Dendritic cell treated with granulocyte-macrophage colony-stimulating factor and Interleukin-4, amounts not matched to agents 40 ng/mL and 50 ng/mL, for 4 days (primary cell): ENCODE results near the gene DENND5B.
"Not testable (repeated sequence)": the region's sequence is repeated elsewhere in the genome, so short reads cannot be mapped to it uniquely, and the experiment has no call there.

Source experiments
- H3K27ac Mint-ChIP-seq: one replicate; pipeline ENCODE4 v1.8.0; 2022; ENCODE audit warnings: mild to moderate bottlenecking, mixed read lengths
- H3K27me3 Mint-ChIP-seq: one replicate; pipeline ENCODE4 v1.8.0; 2022; ENCODE audit warnings: mild to moderate bottlenecking, mixed read lengths
- H3K36me3 Mint-ChIP-seq: one replicate; pipeline ENCODE4 v1.8.0; 2022; ENCODE audit warnings: low read depth, mixed read lengths
- H3K4me1 Mint-ChIP-seq: one replicate; pipeline ENCODE4 v1.8.0; 2022; ENCODE audit warnings: low read depth, mixed read lengths
- H3K4me3 Mint-ChIP-seq: one replicate; pipeline ENCODE4 v1.8.0; 2022; ENCODE audit warnings: mild to moderate bottlenecking, moderate library complexity, mixed read lengths
- H3K9me3 Mint-ChIP-seq: one replicate; pipeline ENCODE4 v1.8.0; 2022; ENCODE audit warnings: mixed read lengths
- intact Hi-C: fragments of 100-400 bp; cut with micrococcal nuclease; formaldehyde crosslinking; loops from one replicate; pipeline ENCODE4 v1.15.0; 2022

DENND5B gene

GRCh38 chr12:31407562-31407961 is 183.4 kb downstream of the DENND5B start:
- no peaks in the 10 kb centered on the region for H3K27me3 Mint-ChIP-seq
- no peak overlapping the region for H3K4me3 Mint-ChIP-seq
- H3K4me1 Mint-ChIP-seq = no peaks in the 10 kb centered on the region
- H3K36me3 Mint-ChIP-seq = no peaks in the 10 kb centered on the region
- intact Hi-C loops = no loop called here
- H3K9me3 Mint-ChIP-seq = no peaks in the 10 kb centered on the region
- H3K27ac Mint-ChIP-seq = no peak overlapping the region

- Mint-ChIP-seq H3K4me1 (no peaks in the 10 kb centered on the region), H3K4me3 (no peak overlapping the region), H3K9me3 (no peaks in the 10 kb centered on the region), H3K27me3 (no peaks in the 10 kb centered on the region), H3K27ac (no peak overlapping the region), H3K36me3 (no peaks in the 10 kb centered on the region)
- intact Hi-C loops = no loop called here
These were observed 184.6 kb downstream of the DENND5B start for GRCh38 chr12:31406345-31406744.

GRCh38 chr12:31405021-31405420 is 185.9 kb downstream of the DENND5B start:
- Mint-ChIP-seq H3K27ac (no peak overlapping the region), H3K4me3 (no peak overlapping the region), H3K36me3 (no peaks in the 10 kb centered on the region), H3K4me1 (no peaks in the 10 kb centered on the region), H3K27me3 (no peaks in the 10 kb centered on the region), H3K9me3 (no peaks in the 10 kb centered on the region)
- intact Hi-C loops = no loop called here

- intact Hi-C loops = loop anchor here (1.0 to 5.0 kb wide), 2 partner anchors 233 to 904 kb away; no protein-coding TSS in a partner anchor
- not testable (repeated sequence) for H3K27ac Mint-ChIP-seq, H3K9me3 Mint-ChIP-seq, H3K4me1 Mint-ChIP-seq, H3K27me3 Mint-ChIP-seq, H3K36me3 Mint-ChIP-seq
- H3K4me3 Mint-ChIP-seq = peak overlapping the region; percentile 32
These were observed 187.8 kb downstream of the DENND5B start for GRCh38 chr12:31403099-31403607.

GRCh38 chr12:31393004-31393550 is 197.9 kb downstream of the DENND5B start:
- Mint-ChIP-seq H3K9me3 (no peaks in the 10 kb centered on the region), H3K27ac (no peak overlapping the region), H3K36me3 (no peaks in the 10 kb centered on the region), H3K4me3 (no peak overlapping the region), H3K4me1 (no peaks in the 10 kb centered on the region), H3K27me3 (no peaks in the 10 kb centered on the region)
- intact Hi-C loops = no loop called here

GRCh38 chr12:31390991-31391390 is 199.9 kb downstream of the DENND5B start:
- no peak overlapping the region for H3K27ac Mint-ChIP-seq
- no peaks in the 10 kb centered on the region for H3K4me1 Mint-ChIP-seq
- H3K4me3 Mint-ChIP-seq = no peak overlapping the region
- intact Hi-C loops = no loop called here
- no peaks in the 10 kb centered on the region for H3K9me3 Mint-ChIP-seq
- no peaks in the 10 kb centered on the region for H3K27me3 Mint-ChIP-seq
- H3K36me3 Mint-ChIP-seq = no peaks in the 10 kb centered on the region

- Mint-ChIP-seq H3K9me3 (no peaks in the 10 kb centered on the region), H3K36me3 (no peaks in the 10 kb centered on the region), H3K4me3 (no peak overlapping the region), H3K27me3 (no peaks in the 10 kb centered on the region), H3K27ac (no peak overlapping the region), H3K4me1 (no peaks in the 10 kb centered on the region)
- intact Hi-C loops = no loop called here
These were observed 202.2 kb downstream of the DENND5B start for GRCh38 chr12:31388713-31389112.

DNA sequence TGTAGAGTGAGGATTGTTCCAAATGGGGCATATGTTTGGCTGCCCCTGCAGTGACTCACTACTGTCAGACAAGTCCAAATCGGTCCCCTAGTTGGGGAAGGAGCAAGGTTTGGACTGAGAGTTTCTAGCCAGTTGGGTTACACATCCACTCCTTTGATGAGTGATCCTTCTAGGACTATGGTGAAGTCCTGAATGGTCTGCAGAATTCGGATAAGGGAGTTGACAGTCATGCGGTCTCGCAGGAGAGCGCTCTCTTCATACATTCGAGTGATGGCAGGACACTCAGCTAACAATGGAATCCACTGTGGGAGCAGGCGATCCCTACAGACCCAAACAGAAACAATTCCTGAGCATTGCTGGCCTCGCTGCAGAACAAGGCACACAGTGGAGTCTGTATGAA is 203.5 kb downstream of the DENND5B start:
- H3K9me3 Mint-ChIP-seq = no peaks in the 10 kb centered on the region
- H3K27me3 Mint-ChIP-seq = no peaks in the 10 kb centered on the region
- no peaks in the 10 kb centered on the region for H3K4me1 Mint-ChIP-seq
- no peak overlapping the region for H3K4me3 Mint-ChIP-seq
- intact Hi-C loops = no loop called here
- H3K36me3 Mint-ChIP-seq = no peaks in the 10 kb centered on the region
- H3K27ac Mint-ChIP-seq = no peak overlapping the region

- H3K27me3 Mint-ChIP-seq = no peaks in the 10 kb centered on the region
- intact Hi-C loops = no loop called here
- no peaks in the 10 kb centered on the region for H3K36me3 Mint-ChIP-seq
- no peaks in the 10 kb centered on the region for H3K4me1 Mint-ChIP-seq
- H3K27ac Mint-ChIP-seq = no peak overlapping the region
- no peak overlapping the region for H3K4me3 Mint-ChIP-seq
- H3K9me3 Mint-ChIP-seq = no peaks in the 10 kb centered on the region
These were observed 203.9 kb downstream of the DENND5B start for GRCh38 chr12:31387011-31387410.

GRCh38 chr12:31386364-31386777 is 204.6 kb downstream of the DENND5B start:
- Mint-ChIP-seq H3K9me3 (no peaks in the 10 kb centered on the region), H3K4me1 (no peaks in the 10 kb centered on the region), H3K27ac (no peak overlapping the region), H3K4me3 (no peak overlapping the region), H3K36me3 (no peaks in the 10 kb centered on the region), H3K27me3 (no peaks in the 10 kb centered on the region)
- intact Hi-C loops = no loop called here

GRCh38 chr12:31377210-31377609 is 213.7 kb downstream of the DENND5B start:
- H3K9me3 Mint-ChIP-seq, H3K4me1 Mint-ChIP-seq: not testable (repeated sequence)

DNA sequence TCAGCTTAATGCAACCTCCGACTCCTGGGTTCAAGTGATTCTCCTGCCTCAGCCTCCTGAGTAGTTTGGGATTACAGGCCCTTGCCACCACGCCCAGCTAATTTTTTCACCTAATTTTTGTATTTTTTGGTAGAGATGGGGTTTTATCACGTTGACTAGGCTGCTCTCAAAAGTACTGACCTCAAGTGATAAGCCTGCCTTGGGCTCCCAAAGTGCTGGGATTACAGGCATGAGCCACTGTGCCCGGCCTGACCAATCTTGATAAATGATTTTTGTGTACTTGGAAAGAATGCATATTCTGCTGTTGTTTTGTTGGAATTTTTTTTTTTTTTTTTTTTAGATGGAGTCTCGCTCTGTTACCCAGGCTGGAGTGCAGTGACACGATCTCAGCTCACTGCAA is 215.5 kb downstream of the DENND5B start:
- intact Hi-C loops, H3K4me3 Mint-ChIP-seq, H3K4me1 Mint-ChIP-seq, H3K27me3 Mint-ChIP-seq, H3K27ac Mint-ChIP-seq, H3K36me3 Mint-ChIP-seq, H3K9me3 Mint-ChIP-seq: not testable (repeated sequence)

More at GRCh38 chr12:31377210-31377609, 213.7 kb downstream of the DENND5B start:
- H3K27ac Mint-ChIP-seq, H3K4me3 Mint-ChIP-seq, H3K27me3 Mint-ChIP-seq, intact Hi-C loops, H3K36me3 Mint-ChIP-seq: not testable (repeated sequence)

DNA sequence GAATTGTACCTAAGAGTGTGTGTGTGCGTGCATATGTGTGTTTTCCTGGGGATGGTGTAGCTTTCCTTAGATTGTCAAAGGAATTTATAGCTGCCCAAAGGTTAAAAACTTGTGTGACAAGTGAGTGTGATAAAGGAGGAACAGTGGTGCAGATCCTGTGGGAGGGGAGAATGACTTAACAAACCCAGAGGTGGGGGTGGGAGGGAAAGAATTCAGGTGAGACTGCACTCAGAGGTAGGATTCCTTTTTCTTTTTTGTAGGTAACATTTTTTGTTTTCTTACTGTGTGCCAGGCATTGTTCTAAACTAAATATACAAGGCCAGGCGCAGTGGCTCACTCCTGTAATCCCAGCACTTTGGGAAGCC is 219.7 kb downstream of the DENND5B start:
- Mint-ChIP-seq H3K36me3 (no peaks in the 10 kb centered on the region), H3K27ac (no peak overlapping the region), H3K27me3 (peaks cover 4% of the 10 kb centered on the region), H3K4me3 (no peak overlapping the region), H3K4me1 (peaks cover 26% of the 10 kb centered on the region), H3K9me3 (no peaks in the 10 kb centered on the region)
- intact Hi-C loops = no loop called here

DNA sequence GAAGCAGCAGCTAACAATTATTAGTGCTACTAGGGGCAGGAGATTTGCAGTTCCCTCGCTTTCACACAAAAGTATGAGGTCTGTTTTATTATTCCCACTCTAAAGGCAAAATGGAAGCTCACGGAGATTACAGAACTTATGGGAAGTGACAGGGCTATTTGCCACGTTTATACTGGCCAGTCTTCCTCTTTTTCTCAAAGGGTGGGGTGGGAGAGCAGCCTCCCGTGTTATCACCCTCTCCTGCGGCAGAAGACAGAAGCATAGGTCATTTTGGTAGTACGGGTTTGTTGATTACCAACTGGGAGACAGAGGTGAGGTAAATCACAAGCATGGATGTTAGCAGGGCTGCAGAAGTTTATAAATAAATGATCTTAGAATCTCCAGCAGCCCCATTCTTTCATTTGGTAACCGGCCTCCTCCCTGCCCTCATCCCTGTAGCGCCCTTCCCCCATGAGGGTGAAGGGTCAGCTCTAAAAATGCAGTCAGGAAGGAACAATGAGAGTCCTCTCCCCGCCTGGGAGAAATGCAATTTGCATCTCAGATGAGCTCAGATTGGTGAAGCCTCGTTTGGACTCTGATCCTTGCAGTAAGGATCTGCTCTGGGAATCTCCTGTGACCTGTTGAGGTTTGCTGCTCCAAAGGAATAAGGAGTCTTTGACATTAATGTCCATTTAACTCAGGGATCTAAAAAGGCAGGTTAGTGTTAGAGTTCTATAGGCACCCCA is 220.2 kb downstream of the DENND5B start:
- intact Hi-C loops = no loop called here
- Mint-ChIP-seq H3K36me3 (no peaks in the 10 kb centered on the region), H3K4me1 (peaks cover 26% of the 10 kb centered on the region), H3K4me3 (no peak overlapping the region), H3K9me3 (no peaks in the 10 kb centered on the region), H3K27ac (peak overlapping the region; percentile 55), H3K27me3 (peaks cover 4% of the 10 kb centered on the region)
